Measurements from ENCODE around the gene PLD4.

The PLD4 gene

DNA sequence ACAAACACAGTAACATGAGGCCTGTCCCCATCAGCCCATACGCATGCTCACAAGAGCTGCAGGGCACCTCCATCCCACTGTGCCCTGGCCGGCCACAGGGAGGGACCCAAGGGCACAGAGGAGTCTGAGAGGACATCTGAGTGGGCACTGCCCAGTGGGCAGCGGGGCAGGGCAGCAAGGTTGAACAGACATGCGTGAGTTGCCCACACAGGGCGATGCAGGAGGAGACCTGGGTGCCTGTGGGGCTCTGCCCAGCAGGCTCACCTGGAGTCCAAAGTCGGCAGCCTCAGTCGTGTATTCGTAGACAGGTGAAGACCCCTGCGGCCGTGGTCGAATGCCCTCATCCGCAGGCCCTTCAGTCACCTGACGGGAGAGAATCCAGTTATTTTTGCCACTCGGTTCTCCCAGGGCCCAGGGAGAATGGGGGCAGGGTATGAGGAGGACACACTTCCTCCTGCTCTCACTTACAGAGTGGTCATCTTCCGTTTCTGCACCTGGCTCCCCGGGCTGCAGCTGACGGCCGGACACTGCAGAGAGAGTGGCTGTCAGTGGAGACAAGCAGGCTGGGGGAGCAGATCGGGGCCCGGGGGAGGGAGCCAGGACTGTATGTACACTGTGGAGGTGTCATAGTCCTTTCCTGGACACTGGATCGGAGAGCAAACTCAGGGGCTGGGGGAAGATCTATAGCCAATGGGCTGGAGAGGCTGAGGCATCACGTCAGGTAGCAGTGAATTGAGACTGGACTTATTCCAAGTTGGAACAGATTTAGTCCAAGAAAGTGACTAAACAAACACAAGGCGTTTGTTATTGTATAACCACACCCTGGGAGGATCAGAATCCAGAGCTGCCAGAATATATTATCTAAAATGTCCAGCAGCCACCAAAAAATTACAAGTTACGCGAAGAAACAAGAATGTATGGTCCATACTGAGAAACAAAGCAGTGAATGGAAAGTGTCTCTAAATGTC is 32.8 kb downstream of the PLD4 start:
- TF ChIP-seq FOXP2 (optimal IDR thresholded peaks at IDR 0.05; ENCODE audit: borderline replicate concordance, extremely low read depth, extremely low read length, insufficient read depth) = no peak
- no peak for TF ChIP-seq POLR2AphosphoS5 (IDR thresholded peaks at IDR 0.05; ENCODE audit: low read depth, low read length)
- no peak for TF ChIP-seq SIN3A (IDR thresholded peaks at IDR 0.05; ENCODE audit: borderline replicate concordance, insufficient read depth, low read length)
- no peak for TF ChIP-seq TAF1 (IDR thresholded peaks at IDR 0.05; ENCODE audit: borderline replicate concordance, insufficient read depth, low read length)
- TF ChIP-seq, protein P1, sequence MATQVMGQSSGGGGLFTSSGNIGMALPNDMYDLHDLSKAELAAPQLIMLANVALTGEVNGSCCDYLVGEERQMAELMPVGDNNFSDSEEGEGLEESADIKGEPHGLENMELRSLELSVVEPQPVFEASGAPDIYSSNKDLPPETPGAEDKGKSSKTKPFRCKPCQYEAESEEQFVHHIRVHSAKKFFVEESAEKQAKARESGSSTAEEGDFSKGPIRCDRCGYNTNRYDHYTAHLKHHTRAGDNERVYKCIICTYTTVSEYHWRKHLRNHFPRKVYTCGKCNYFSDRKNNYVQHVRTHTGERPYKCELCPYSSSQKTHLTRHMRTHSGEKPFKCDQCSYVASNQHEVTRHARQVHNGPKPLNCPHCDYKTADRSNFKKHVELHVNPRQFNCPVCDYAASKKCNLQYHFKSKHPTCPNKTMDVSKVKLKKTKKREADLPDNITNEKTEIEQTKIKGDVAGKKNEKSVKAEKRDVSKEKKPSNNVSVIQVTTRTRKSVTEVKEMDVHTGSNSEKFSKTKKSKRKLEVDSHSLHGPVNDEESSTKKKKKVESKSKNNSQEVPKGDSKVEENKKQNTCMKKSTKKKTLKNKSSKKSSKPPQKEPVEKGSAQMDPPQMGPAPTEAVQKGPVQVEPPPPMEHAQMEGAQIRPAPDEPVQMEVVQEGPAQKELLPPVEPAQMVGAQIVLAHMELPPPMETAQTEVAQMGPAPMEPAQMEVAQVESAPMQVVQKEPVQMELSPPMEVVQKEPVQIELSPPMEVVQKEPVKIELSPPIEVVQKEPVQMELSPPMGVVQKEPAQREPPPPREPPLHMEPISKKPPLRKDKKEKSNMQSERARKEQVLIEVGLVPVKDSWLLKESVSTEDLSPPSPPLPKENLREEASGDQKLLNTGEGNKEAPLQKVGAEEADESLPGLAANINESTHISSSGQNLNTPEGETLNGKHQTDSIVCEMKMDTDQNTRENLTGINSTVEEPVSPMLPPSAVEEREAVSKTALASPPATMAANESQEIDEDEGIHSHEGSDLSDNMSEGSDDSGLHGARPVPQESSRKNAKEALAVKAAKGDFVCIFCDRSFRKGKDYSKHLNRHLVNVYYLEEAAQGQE (IDR thresholded peaks at IDR 0.05; ENCODE audit: insufficient read depth in 1 of 2, low read depth in 2 of 2, low read length in 2 of 2) = no peak

DNA sequence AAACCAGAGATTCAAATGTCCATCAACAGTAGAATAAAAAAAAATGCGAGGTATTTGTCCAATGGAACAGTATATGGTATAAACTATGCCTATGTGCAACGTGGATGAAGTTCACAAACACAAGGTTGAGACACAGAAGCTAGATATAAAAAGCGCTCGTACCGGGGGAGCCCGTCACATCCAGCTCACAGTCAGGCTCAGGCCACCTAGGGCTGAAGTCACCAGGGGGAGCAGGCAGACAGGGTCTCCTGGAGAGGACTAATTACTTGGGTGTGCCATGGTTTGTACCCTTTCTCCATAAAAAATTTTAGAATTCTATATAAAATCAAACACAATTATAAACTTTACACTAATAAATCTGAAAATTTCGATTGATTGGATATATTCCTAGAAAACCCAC is 39.9 kb downstream of the PLD4 start:
- TF ChIP-seq FOXP2 (optimal IDR thresholded peaks at IDR 0.05; ENCODE audit: borderline replicate concordance, extremely low read depth, extremely low read length, insufficient read depth) (no peak), SIN3A (IDR thresholded peaks at IDR 0.05; ENCODE audit: borderline replicate concordance, insufficient read depth, low read length) (no peak), TAF1 (IDR thresholded peaks at IDR 0.05; ENCODE audit: borderline replicate concordance, insufficient read depth, low read length) (no peak), POLR2AphosphoS5 (IDR thresholded peaks at IDR 0.05; ENCODE audit: low read depth, low read length) (no peak)
- TF ChIP-seq, protein P1 (IDR thresholded peaks at IDR 0.05; ENCODE audit: insufficient read depth in 1 of 2, low read depth in 2 of 2, low read length in 2 of 2) = no peak

DNA sequence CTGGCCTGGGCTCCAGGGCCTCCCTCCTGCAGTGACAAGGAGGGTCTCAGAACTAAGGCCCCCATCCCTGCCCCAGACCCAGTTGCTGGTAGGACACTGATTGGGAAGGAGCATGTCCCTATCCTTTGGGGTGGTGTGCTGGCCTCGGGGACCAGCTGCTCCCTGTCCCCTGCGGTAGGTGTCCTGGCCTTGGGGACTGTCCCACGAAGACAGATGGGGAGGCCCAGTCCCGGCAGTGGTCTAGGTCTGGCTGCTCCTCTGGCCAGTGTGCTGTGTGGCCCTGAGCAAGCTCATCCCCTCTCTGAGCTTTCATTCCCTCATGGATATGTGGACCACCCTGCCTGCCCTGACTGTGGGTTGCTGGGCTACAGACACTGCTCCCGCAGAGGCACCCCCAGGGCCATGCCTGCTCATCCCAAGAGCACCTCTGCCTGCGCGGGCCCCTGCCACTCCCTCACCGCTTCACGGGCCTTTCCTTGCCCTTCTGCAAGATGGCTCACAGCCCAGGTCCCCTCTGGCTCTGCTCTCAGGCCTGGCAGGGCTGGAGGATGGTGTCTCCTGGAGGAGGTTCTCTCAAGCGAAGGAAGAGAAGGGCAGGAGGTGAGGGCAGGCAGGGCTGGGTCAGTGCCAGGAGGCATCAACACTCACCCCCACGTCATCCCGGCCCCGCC is 41.0 kb downstream of the PLD4 start:
- TF ChIP-seq SIN3A (IDR thresholded peaks at IDR 0.05; ENCODE audit: borderline replicate concordance, insufficient read depth, low read length) (no peak), POLR2AphosphoS5 (IDR thresholded peaks at IDR 0.05; ENCODE audit: low read depth, low read length) (no peak), FOXP2 (optimal IDR thresholded peaks at IDR 0.05; ENCODE audit: borderline replicate concordance, extremely low read depth, extremely low read length, insufficient read depth) (no peak), TAF1 (IDR thresholded peaks at IDR 0.05; ENCODE audit: borderline replicate concordance, insufficient read depth, low read length) (no peak)
- TF ChIP-seq, protein P1 (IDR thresholded peaks at IDR 0.05; ENCODE audit: insufficient read depth in 1 of 2, low read depth in 2 of 2, low read length in 2 of 2) = no peak

DNA sequence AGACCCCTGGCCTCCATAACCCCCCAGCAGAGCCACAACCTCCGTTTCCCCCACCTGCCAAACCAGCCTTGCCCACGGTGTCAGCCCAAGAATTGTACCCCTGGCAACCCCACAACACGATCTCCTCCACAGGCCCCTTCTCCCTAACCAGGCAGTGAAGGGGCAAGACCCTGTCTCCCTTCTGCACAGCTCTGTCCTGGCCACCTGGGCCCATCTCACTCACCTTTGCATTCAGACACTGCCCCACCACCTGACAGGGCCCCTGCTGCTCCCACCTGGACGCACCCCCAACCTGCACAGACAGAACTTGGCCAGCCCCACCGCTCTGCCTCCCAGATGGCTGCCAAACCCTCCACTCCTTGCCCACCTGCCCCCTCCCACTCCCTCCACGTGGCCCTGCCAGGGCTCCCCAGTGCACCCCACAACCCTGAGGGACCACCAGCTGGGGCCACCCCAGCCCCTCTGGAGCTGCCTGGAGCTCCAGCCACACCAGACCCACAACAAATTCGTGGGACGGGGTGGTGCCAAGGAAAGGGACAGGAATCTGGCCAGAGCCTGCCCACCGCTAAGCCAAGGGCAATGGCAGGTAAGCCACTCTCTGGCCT is 41.7 kb downstream of the PLD4 start:
- no peak for TF ChIP-seq POLR2AphosphoS5 (IDR thresholded peaks at IDR 0.05; ENCODE audit: low read depth, low read length)
- TF ChIP-seq, protein P1 (IDR thresholded peaks at IDR 0.05; ENCODE audit: insufficient read depth in 1 of 2, low read depth in 2 of 2, low read length in 2 of 2) = no peak
- TF ChIP-seq SIN3A (IDR thresholded peaks at IDR 0.05; ENCODE audit: borderline replicate concordance, insufficient read depth, low read length) = no peak
- no peak for TF ChIP-seq TAF1 (IDR thresholded peaks at IDR 0.05; ENCODE audit: borderline replicate concordance, insufficient read depth, low read length)
- no peak for TF ChIP-seq FOXP2 (optimal IDR thresholded peaks at IDR 0.05; ENCODE audit: borderline replicate concordance, extremely low read depth, extremely low read length, insufficient read depth)
